IMR-90 (cell line): Measurements from ENCODE around the gene NOS3. TPM values are rescaled to one million over a fixed set of nuclear protein-coding genes. Genes with fewer than 3 reads are reported as not detected.

Experiments used
- ATAC-seq: fragments of 200-7000 bp; cut with Tn5 transposase; 2 replicates; pipeline ENCODE4 v1.9.1; 2020; ENCODE audit warnings: low read depth, mild to moderate bottlenecking, moderate library complexity
- BruUV-seq: library from RNA; stranded (reverse); fragments of 400-500 nt; replicated peaks from 2 replicates; lab custom pipeline; 2021; lab: Mats Ljungman, UMichigan
- CTCF ChIA-PET: fragments of 300-600 bp; formaldehyde crosslinking; extraction: SDS; loops from one replicate; lab custom pipeline; 2021; ENCODE audit warnings: antibody characterized with exemption; lab: Yijun Ruan, JAX
- POLR2A ChIA-PET: fragments of 300-600 bp; sonication (Branson Sonifier 250); formaldehyde crosslinking; loops from one replicate; lab custom pipeline; 2022; ENCODE audit warnings: antibody characterized with exemption; ENCODE audit not compliant: unreplicated experiment; lab: Charles Lee
- DNase-seq: peaks from one replicate; pipeline ENCODE4 v3.0.0; 2013
- H2AFZ ChIP-seq: replicated peaks from 2 replicates; pipeline ENCODE3; 2013; ENCODE audit warnings: low read length, mild to moderate bottlenecking; ENCODE audit not compliant: poor library complexity
- H2AK5ac ChIP-seq: 2 replicates; pipeline ENCODE4 v1.6.1; 2013; ENCODE audit warnings: low read depth, low read length, inconsistent platforms
- H2AK9ac ChIP-seq: replicated peaks from 2 replicates; pipeline ENCODE3; 2013; ENCODE audit warnings: mild to moderate bottlenecking, low read depth, low read length, moderate library complexity; ENCODE audit not compliant: poor library complexity
- H2BK120ac ChIP-seq: 2 replicates; pipeline ENCODE4 v1.6.1; 2013; ENCODE audit warnings: low read depth, low read length, inconsistent platforms
- H2BK15ac ChIP-seq: 3 replicates; pipeline ENCODE4 v1.6.1; 2013; ENCODE audit warnings: low read depth, low read length, inconsistent platforms
- H2BK20ac ChIP-seq: 2 replicates; pipeline ENCODE4 v1.6.1; 2013; ENCODE audit warnings: low read depth, mild to moderate bottlenecking, inconsistent platforms, low read length, moderate library complexity
- H2BK5ac ChIP-seq: 2 replicates; pipeline ENCODE4 v1.6.1; 2013; ENCODE audit warnings: mild to moderate bottlenecking, low read depth, low read length, inconsistent platforms; ENCODE audit not compliant: poor library complexity, severe bottlenecking
- H3K14ac ChIP-seq: replicated peaks from 2 replicates; pipeline ENCODE4 v1.6.1; 2013; ENCODE audit warnings: low read depth, low read length, inconsistent platforms
- H3K18ac ChIP-seq: 2 replicates; pipeline ENCODE4 v1.6.1; 2013; ENCODE audit warnings: low read depth, low read length, control low read depth
- H3K23ac ChIP-seq: 2 replicates; pipeline ENCODE4 v1.6.1; 2013; ENCODE audit warnings: low read depth, low read length, inconsistent platforms
- H3K27ac ChIP-seq: 2 replicates; pipeline ENCODE4 v1.5.1; 2013; ENCODE audit warnings: mild to moderate bottlenecking, control low read depth, low read length; ENCODE audit not compliant: insufficient read depth
- H3K27me3 ChIP-seq: 2 replicates; pipeline ENCODE4 v1.6.1; 2013; ENCODE audit warnings: low read length; ENCODE audit not compliant: control insufficient read depth, insufficient read depth
- H3K36me3 ChIP-seq: 2 replicates; pipeline ENCODE4 v1.6.1; 2013; ENCODE audit warnings: low read length, mixed read lengths; ENCODE audit not compliant: control insufficient read depth, insufficient read depth
- H3K4ac ChIP-seq: 2 replicates; pipeline ENCODE4 v1.6.1; 2013; ENCODE audit warnings: low read depth, low read length, inconsistent platforms
- H3K4me1 ChIP-seq: 2 replicates; pipeline ENCODE4 v1.6.1; 2013; ENCODE audit warnings: low read length, mixed read lengths; ENCODE audit not compliant: control insufficient read depth, insufficient read depth
- H3K4me2 ChIP-seq: 2 replicates; pipeline ENCODE4 v1.6.1; 2013; ENCODE audit warnings: low read depth, mild to moderate bottlenecking, control low read depth, low read length, moderate library complexity
- H3K4me3 ChIP-seq: 2 replicates; pipeline ENCODE4 v1.5.1; 2013; ENCODE audit warnings: low read depth, mild to moderate bottlenecking, control low read depth, low read length, moderate library complexity; ENCODE audit not compliant: insufficient read depth
- H3K56ac ChIP-seq: 2 replicates; pipeline ENCODE4 v1.6.1; 2013; ENCODE audit warnings: low read length, inconsistent platforms; ENCODE audit not compliant: insufficient read depth; ENCODE audit errors: extremely low read depth
- H3K79me1 ChIP-seq, 2 experiments: 2 replicates each; pipeline ENCODE4 v1.6.1; 2013; ENCODE audit warnings: low read length in 2 of 2, inconsistent platforms in 1 of 2, low read depth in 1 of 2
- H3K9ac ChIP-seq: 2 replicates; pipeline ENCODE4 v1.6.1; 2013; ENCODE audit warnings: low read depth, low read length, control low read depth
- H3K9me1 ChIP-seq: 2 replicates; pipeline ENCODE4 v1.6.1; 2013; ENCODE audit warnings: low read length, inconsistent platforms; ENCODE audit not compliant: insufficient read depth
- H3K9me3 ChIP-seq: 2 replicates; pipeline ENCODE4 v1.6.1; 2013; ENCODE audit warnings: low read length; ENCODE audit not compliant: control insufficient read depth, insufficient read depth
- H4K20me1 ChIP-seq: 2 replicates; pipeline ENCODE4 v1.6.1; 2013; ENCODE audit warnings: low read length, inconsistent platforms; ENCODE audit not compliant: insufficient read depth
- H4K5ac ChIP-seq: 2 replicates; pipeline ENCODE4 v1.6.1; 2013; ENCODE audit warnings: mild to moderate bottlenecking, low read depth, low read length, control low read depth
- H4K8ac ChIP-seq, 2 experiments: 2 replicates each; pipeline ENCODE4 v1.6.1; 2013; ENCODE audit warnings: low read depth in 2 of 2, low read length in 2 of 2, control low read depth in 1 of 2, inconsistent platforms in 1 of 2
- H4K91ac ChIP-seq: 2 replicates; pipeline ENCODE4 v1.6.1; 2013; ENCODE audit warnings: low read depth, low read length, inconsistent platforms; ENCODE audit not compliant: insufficient read depth
- BHLHE40 ChIP-seq: fragments of 150-350 bp; IDR thresholded peaks from 2 replicates; pipeline ENCODE4 v1.6.1; 2016; ENCODE audit warnings: mild to moderate bottlenecking, low read depth, low read length
- CHD1 ChIP-seq: IDR thresholded peaks from 2 replicates; pipeline ENCODE4 v1.6.1; 2012; ENCODE audit warnings: low read depth, low read length, improper control_type of control experiment
- MAZ ChIP-seq: IDR thresholded peaks from 2 replicates; pipeline ENCODE4 v1.6.1; 2012; ENCODE audit warnings: low read depth, mild to moderate bottlenecking, low read length, improper control_type of control experiment, moderate library complexity, borderline replicate concordance
- MXI1 ChIP-seq: IDR thresholded peaks from 2 replicates; pipeline ENCODE4 v1.6.1; 2012; ENCODE audit warnings: low read depth, mild to moderate bottlenecking, low read length, moderate library complexity, borderline replicate concordance
- RAD21 ChIP-seq: IDR thresholded peaks from 2 replicates; pipeline ENCODE4 v1.6.1; 2012; ENCODE audit warnings: low read length, improper control_type of control experiment
- RCOR1 ChIP-seq: IDR thresholded peaks from 2 replicates; pipeline ENCODE4 v1.6.1; 2012; ENCODE audit warnings: mild to moderate bottlenecking, low read length, improper control_type of control experiment; ENCODE audit not compliant: insufficient replicate concordance
- RFX5 ChIP-seq: IDR thresholded peaks from 2 replicates; pipeline ENCODE4 v1.8.0; 2012; ENCODE audit warnings: low read depth, mild to moderate bottlenecking, low read length, moderate library complexity
- WGBS, 2 experiments: methylation state at CpG; one replicate each; pipeline versions ENCODE4 v1.1.5 to v1.1.7; 2013; ENCODE audit warnings: missing lambda C conversion rate in 2 of 2; ENCODE audit not compliant: insufficient read length in 1 of 2; ENCODE audit errors: extremely low coverage in 2 of 2; 5-methylcytosine and 5-hydroxymethylcytosine counted together
- dilution Hi-C: fragments of 300-500 bp; cut with HindIII; formaldehyde crosslinking; loops from one replicate; pipeline ENCODE4 v1.14.3; 2018; ENCODE audit warnings: low sequenced_read_pairs; ENCODE audit not compliant: unreplicated experiment
- in situ Hi-C: fragments of 300-500 bp; cut with MboI; formaldehyde crosslinking; loops from 3 replicates; pipeline ENCODE4 v1.14.3; 2019; ENCODE audit warnings: low sequenced_read_pairs, inconsistent platforms, mixed read lengths
- intact Hi-C: fragments of 100-400 bp; cut with micrococcal nuclease; formaldehyde crosslinking; loops from 2 replicates; pipeline ENCODE4 v1.10.0; 2022
- polyA plus RNA-seq, 3 experiments: library from polyadenylated mRNA; depleted of rRNA; stranded (reverse); fragments of >200 nt; gene quantifications; 2 replicates each; pipeline ENCODE4 v1.2.3, GENCODE V29; 2012; ENCODE audit warnings: low replicate concordance in 1 of 3
- total RNA-seq: library from RNA; depleted of rRNA; stranded (reverse); fragments of >200 nt; gene quantifications from 2 replicates; pipeline ENCODE4 v1.2.3, GENCODE V29; 2012

The NOS3 gene
- total and polyA plus RNA-seq, 2 of the 4 experiments (the other 2 are of a cell fraction), result 0.72 to 2.0 TPM

DNA sequence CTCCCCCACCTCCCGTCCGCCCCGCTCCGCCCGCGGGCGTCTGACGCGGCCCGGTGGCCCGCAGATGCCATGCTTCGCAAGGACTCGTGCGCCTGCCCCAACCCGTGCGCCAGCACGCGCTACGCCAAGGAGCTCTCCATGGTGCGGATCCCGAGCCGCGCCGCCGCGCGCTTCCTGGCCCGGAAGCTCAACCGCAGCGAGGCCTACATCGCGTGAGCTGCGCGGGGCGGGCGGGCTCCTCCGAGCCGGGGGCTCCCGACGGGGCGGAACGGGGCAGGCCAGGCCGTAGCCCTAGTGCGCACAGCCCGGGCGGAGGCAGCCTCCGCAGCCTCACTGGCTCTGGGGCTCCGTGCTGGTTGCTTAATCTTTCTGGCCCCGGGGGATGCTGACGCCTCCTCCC is 60.3 kb downstream of the NOS3 start:
- H4K5ac ChIP-seq, result no peak overlapping the region
- no peaks in the 10 kb centered on the region for H3K9me3 ChIP-seq
- ChIA-PET CTCF (interaction anchor here (0.6 kb wide), 1 partner anchor 89 kb away, joined by 3 read pairs; no protein-coding TSS in a partner anchor), POLR2A (no interaction called here)
- H4K8ac ChIP-seq, result no peak overlapping the region
- no peak overlapping the region for H3K18ac ChIP-seq
- 0 out of 4 replicates have a peak, but pooled peaks cover 0 to 3% of the 10 kb centered on the region in 2 experiments for H3K79me1 ChIP-seq
- no peak overlapping the region for H3K9ac ChIP-seq
- H2BK5ac ChIP-seq, result no peak overlapping the region
- no peak overlapping the region for H2AK5ac ChIP-seq
- H2BK120ac ChIP-seq, result no peak overlapping the region
- H4K20me1 ChIP-seq, result peaks cover 18% of the 10 kb centered on the region
- intact Hi-C loops (no loop called here), in situ Hi-C loops (no loop called here), dilution Hi-C loops (no loop called here)
- H3K36me3 ChIP-seq, result no peaks in the 10 kb centered on the region
- TF ChIP-seq RAD21 (no peak), CHD1 (no peak), MXI1 (peak; percentile 100), BHLHE40 (peak; percentile 97), MAZ (peak; percentile 85; the same call in 1 of the 2 replicates), RFX5 (no peak), RCOR1 (peak; percentile 54)
- H3K4me1 ChIP-seq, result peaks cover 11% of the 10 kb centered on the region; the same call in 1 of the 2 replicates
- DNase-seq (peak; percentile 77), ATAC-seq (peak; percentile 85)
- H2BK20ac ChIP-seq, result no peak overlapping the region
- BruUV-seq, result no TSS peak
- peaks cover 6% of the 10 kb centered on the region; the same call in 1 of the 2 replicates for H3K9me1 ChIP-seq
- H3K4ac ChIP-seq, result no peak overlapping the region
- H3K27me3 ChIP-seq, result no peaks in the 10 kb centered on the region; the same call in 1 of the 2 replicates
- no peak overlapping the region for H2AK9ac ChIP-seq
- no peak overlapping the region for H4K91ac ChIP-seq
- H3K56ac ChIP-seq, result no peak overlapping the region
- peak overlapping the region; percentile 51 for H2AFZ ChIP-seq
- WGBS, 2 experiments, result 2% methylated on average over 36 of the region's 50 CpGs; no CpG with 5 or more reads in 1 of the 2 experiments
- H3K4me2 ChIP-seq, result no peak overlapping the region; the same call in 1 of the 2 replicates
- no peak overlapping the region for H3K14ac ChIP-seq
- no peak overlapping the region for H2BK15ac ChIP-seq
- no peak overlapping the region for H3K23ac ChIP-seq
- H3K27ac ChIP-seq, result no peak overlapping the region
- H3K4me3 ChIP-seq, result no peak overlapping the region
